Ovary (tissue), 9 donors: Measurements from ENCODE around the gene PRKD3. TPM values are rescaled to one million over a fixed set of nuclear protein-coding genes. Genes with fewer than 3 reads are reported as not detected.

Experiments used
- DNase-seq, 5 donors: peaks; one replicate each; pipeline ENCODE4 v3.0.0-alpha.2; 2019 to 2020
- H3K27ac ChIP-seq, 2 donors: fragments of 200-600 bp; one replicate each; pipeline versions ENCODE4 v1.5.1 to v1.8.0; 2019 to 2022
- H3K27me3 ChIP-seq: fragments of 200-600 bp; one replicate; pipeline ENCODE4 v1.8.0; 2022
- H3K36me3 ChIP-seq: fragments of 200-600 bp; sonication (generic); one replicate; pipeline ENCODE4 v1.5.1; 2019
- H3K4me1 ChIP-seq: one replicate; pipeline ENCODE4 v1.8.1; 2013; ENCODE audit warnings: mild to moderate bottlenecking, moderate library complexity; ENCODE audit not compliant: insufficient read depth
- H3K4me3 ChIP-seq: fragments of 200-600 bp; sonication (generic); one replicate; pipeline ENCODE4 v1.5.1; 2017
- H3K9me3 ChIP-seq, 2 donors: fragments of 200-600 bp in 1 of 2; sonication (generic) in 1 of 2; one replicate each; pipeline versions ENCODE4 v1.5.1 to v1.8.1; 2013 to 2019; ENCODE audit warnings: mild to moderate bottlenecking in 1 of 2, moderate library complexity in 1 of 2
- EP300 ChIP-seq: sonication (generic); formaldehyde crosslinking; IDR thresholded peaks from one replicate; pipeline ENCODE4 v1.6.1; 2017; ENCODE audit warnings: antibody characterized with exemption
- POLR2A ChIP-seq: fragments of 450-650 bp; IDR thresholded peaks from one replicate; pipeline ENCODE4 v1.6.1; 2017; ENCODE audit warnings: antibody characterized with exemption, mild to moderate bottlenecking, moderate library complexity
- WGBS, 3 donors: extraction: QIAGEN DNeasy Blood & Tissue Kit in 1 of 3; methylation state at CpG; one replicate each; pipeline versions ENCODE4 v1.1.5 to v1.1.7; 2013 to 2017; 5-methylcytosine and 5-hydroxymethylcytosine counted together
- intact Hi-C, 4 donors: fragments of 100-400 bp; cut with DNase I; formaldehyde crosslinking; loops; one replicate each; pipeline versions ENCODE4 v1.11.0 to v1.15.1; 2022 to 2023
- polyA plus RNA-seq, 2 donors: library from polyadenylated mRNA; stranded (reverse); fragments of 200-250 nt in 1 of 2; fragments of 350-450 nt in 1 of 2; fragmentation: Illumina TruSeq in 1 of 2; extraction: RNeasy Lipid Tissue Mini Kit (QIAGEN cat#74804) in 1 of 2; gene quantifications; one replicate each; pipeline ENCODE4 v1.2.3, GENCODE V29; 2013 to 2014
- small RNA-seq: library from RNA; depleted of rRNA; stranded (forward); fragments of <200 nt; gene quantifications from one replicate; pipeline ENCODE3, GENCODE V24; 2016
- total RNA-seq, 7 donors: library from RNA; depleted of rRNA in 2 of 7; stranded (reverse); fragments of >200 nt in 2 of 7; fragmentation: NEBNext Ultra II Directional in 3 of 7; extraction: Animal tissue kit (Norgen Biotek cat#: 25700) in 3 of 7; gene quantifications; one replicate each; pipeline versions ENCODE4 v1.1.0 to v1.2.4, GENCODE V29; 2016 to 2023
- TF ChIP-seq, protein P1 (sequence below), 3 donors: fragments of 450-650 bp in 2 of 3; fragments of 200-600 bp in 1 of 3; IDR thresholded peaks; one replicate each; pipeline versions ENCODE4 v1.5.1 to v1.8.0; 2016 to 2022; ENCODE audit warnings: antibody characterized with exemption in 3 of 3, mild to moderate bottlenecking in 1 of 3
- donor health status: DM: no; HTN: no; CAD: no; lungs with moderate emphysema.
- donor health status: DM: no; HTN: no; CAD: no.
- donor health status: Bipolar disorder and iron deficiency.
- donor health status: DM: yes; HTN: yes; CAD: no.
- donor health status: DM: no; HTN: no; CAD: no.
- donor health status: DM: yes; HTN: yes; CAD: no.

Gene PRKD3
- total and polyA plus RNA-seq, 9 donors: 13.7 to 48.8 (median 38.5) TPM

DNA sequence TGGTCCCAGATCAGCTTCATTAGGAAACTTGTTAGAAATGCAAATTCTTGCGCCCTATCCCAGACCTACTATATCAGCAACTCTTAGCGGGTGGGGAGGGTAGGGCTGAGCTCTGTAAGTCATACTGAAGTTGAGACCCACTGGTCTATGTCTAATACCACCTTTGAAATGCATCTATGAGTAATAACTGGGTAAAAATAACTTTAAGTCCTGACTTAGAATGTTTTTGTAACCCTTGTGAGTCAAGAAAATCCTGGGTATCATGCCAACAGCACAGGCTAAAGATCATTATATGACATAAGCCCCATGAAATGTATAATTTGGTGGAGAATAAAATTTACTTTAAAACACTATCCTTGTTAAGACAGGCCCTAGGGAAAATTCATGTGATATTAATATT is 41.4 kb downstream of the PRKD3 start:
- Histone ChIP-seq H3K4me3 (no peak overlapping the region), H3K27ac (no peak overlapping the region), H3K4me1 (no peaks in the 10 kb centered on the region), H3K27me3 (no peaks in the 10 kb centered on the region), H3K9me3 (no peaks in the 10 kb centered on the region), H3K36me3 (no peaks in the 10 kb centered on the region)
- intact Hi-C loops: no loop called here
- no peak for DNase-seq
- TF ChIP-seq EP300 (no peak), POLR2A (no peak)
- TF ChIP-seq, protein P1, sequence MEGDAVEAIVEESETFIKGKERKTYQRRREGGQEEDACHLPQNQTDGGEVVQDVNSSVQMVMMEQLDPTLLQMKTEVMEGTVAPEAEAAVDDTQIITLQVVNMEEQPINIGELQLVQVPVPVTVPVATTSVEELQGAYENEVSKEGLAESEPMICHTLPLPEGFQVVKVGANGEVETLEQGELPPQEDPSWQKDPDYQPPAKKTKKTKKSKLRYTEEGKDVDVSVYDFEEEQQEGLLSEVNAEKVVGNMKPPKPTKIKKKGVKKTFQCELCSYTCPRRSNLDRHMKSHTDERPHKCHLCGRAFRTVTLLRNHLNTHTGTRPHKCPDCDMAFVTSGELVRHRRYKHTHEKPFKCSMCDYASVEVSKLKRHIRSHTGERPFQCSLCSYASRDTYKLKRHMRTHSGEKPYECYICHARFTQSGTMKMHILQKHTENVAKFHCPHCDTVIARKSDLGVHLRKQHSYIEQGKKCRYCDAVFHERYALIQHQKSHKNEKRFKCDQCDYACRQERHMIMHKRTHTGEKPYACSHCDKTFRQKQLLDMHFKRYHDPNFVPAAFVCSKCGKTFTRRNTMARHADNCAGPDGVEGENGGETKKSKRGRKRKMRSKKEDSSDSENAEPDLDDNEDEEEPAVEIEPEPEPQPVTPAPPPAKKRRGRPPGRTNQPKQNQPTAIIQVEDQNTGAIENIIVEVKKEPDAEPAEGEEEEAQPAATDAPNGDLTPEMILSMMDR (IDR thresholded peaks at IDR 0.05): no peak
- 65 to 100% (median 96%) methylated on average over 2 of the region's 2 CpGs for WGBS, 3 donors

DNA sequence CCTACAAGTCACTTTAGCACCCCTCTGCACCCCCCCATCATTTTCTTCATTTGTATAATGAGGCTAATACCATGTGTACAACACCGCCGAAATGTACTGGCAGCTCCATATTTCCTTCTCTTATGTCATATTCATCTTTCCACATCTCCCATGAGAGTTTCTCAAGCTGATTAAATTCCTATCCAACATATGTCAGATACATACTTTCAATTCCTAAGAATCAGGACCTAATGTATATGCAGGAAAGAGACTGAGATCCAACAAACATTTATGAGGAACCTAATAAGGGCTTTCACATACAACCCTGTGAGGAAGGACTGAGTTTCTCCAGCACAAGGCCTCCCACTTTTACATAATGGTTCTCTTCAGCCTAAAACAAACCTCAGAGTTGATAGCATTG is 41.9 kb downstream of the PRKD3 start:
- TF ChIP-seq, protein P1 (IDR thresholded peaks at IDR 0.05): no peak
- TF ChIP-seq POLR2A (no peak), EP300 (no peak)
- H3K36me3 ChIP-seq: no peaks in the 10 kb centered on the region
- H3K27me3 ChIP-seq: no peaks in the 10 kb centered on the region
- H3K4me3 ChIP-seq: no peak overlapping the region
- H3K4me1 ChIP-seq: no peaks in the 10 kb centered on the region
- no peaks in the 10 kb centered on the region for H3K9me3 ChIP-seq
- DNase-seq: no peak
- intact Hi-C loops: no loop called here
- WGBS, 3 donors: 88 to 96% (median 91%) methylated on average over 2 of the region's 2 CpGs
- no peak overlapping the region for H3K27ac ChIP-seq

DNA sequence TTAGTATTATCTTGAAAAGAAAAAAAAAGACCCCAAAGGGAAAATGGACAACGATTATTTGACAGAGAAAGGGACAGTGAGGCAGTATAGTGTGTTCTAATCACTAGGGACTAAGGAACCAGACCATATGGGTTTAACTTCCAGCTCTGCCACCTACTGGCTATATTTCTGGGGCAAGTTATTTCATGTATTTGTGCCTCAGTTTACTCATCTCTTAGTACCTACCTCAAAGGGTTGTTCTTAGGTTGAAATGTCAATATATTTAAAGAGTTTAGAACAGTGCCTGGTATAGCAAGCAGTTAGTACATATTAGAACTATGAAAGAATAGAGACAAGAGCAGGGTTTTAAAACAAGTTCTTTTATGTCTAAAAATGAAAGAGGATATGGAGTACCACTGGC is 42.7 kb downstream of the PRKD3 start:
- DNase-seq: no peak
- H3K4me1 ChIP-seq: no peaks in the 10 kb centered on the region
- no peaks in the 10 kb centered on the region for H3K36me3 ChIP-seq
- H3K27me3 ChIP-seq: no peaks in the 10 kb centered on the region
- no peaks in the 10 kb centered on the region for H3K9me3 ChIP-seq
- WGBS, 3 donors: 94 to 100% (median 97%) methylated on average over 1 of the region's 1 CpG
- TF ChIP-seq, protein P1 (IDR thresholded peaks at IDR 0.05): no peak
- TF ChIP-seq POLR2A: no peak
- no peak for TF ChIP-seq EP300
- H3K27ac ChIP-seq: no peak overlapping the region
- H3K4me3 ChIP-seq: no peak overlapping the region
- intact Hi-C loops: no loop called here

DNA sequence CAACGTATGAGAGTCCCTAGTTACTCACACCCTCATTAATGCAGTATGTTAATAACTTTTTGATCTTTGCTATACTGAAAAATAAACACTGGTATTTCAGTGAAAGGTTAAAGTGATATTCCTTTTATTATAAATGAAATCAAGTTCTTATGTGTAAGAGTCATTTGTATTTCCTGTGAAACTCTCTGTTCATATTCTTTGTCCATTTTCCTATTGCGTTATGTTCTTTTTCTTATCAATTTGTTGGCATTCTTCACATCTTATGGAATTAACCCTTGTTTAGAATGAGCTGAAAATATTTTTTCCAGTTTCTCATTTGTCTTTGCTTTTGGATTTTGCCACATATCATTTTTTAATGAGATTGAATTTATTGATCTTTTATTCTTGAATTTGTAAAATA is 48.3 kb downstream of the PRKD3 start:
- no peaks in the 10 kb centered on the region for H3K36me3 ChIP-seq

More for the DNA sequence above, 48.3 kb downstream of the PRKD3 start:
- no peak for DNase-seq
- Histone ChIP-seq H3K27me3 (no peaks in the 10 kb centered on the region), H3K4me1 (no peaks in the 10 kb centered on the region), H3K4me3 (no peak overlapping the region), H3K9me3 (no peaks in the 10 kb centered on the region), H3K27ac (no peak overlapping the region)
- 71 to 76% (median 73%) methylated on average over 2 of the region's 2 CpGs for WGBS, 3 donors
- TF ChIP-seq POLR2A (no peak), EP300 (no peak)
- TF ChIP-seq, protein P1 (IDR thresholded peaks at IDR 0.05): no peak
- intact Hi-C loops: no loop called here

Small RNA genes lying within 50 kb of the gene (small RNA-seq; reads per million reads assigned to genes)
- not detected for gene RNU6-939P

Other genes starting within 250 kb of the PRKD3 start
- gene HEATR5B, start 240.5 kb downstream of the PRKD3 start, total RNA-seq: 10 to 100 TPM; 12.3 to 27.4 (median 16.4) TPM
- gene HEATR5B, start 240.5 kb downstream of the PRKD3 start, polyA plus RNA-seq: 10 to 100 TPM in 1 of 2 donors, 1 to 10 TPM in 1; 8.3 to 12.5 TPM
- gene GPATCH11, start 240.3 kb downstream of the PRKD3 start, total RNA-seq: 1 to 10 TPM; 3.2 to 8.8 (median 6.9) TPM
- gene GPATCH11, start 240.3 kb downstream of the PRKD3 start, polyA plus RNA-seq: 1 to 10 TPM; 3.9 to 7.4 TPM
- 10 to 100 TPM; 18.8 to 63.2 (median 44.2) TPM for gene EIF2AK2, start 167.9 kb downstream of the PRKD3 start, total RNA-seq
- 10 to 100 TPM; 12.0 to 39.4 TPM for gene EIF2AK2, start 167.9 kb downstream of the PRKD3 start, polyA plus RNA-seq
- not detected for gene SULT6B1, start 136.2 kb downstream of the PRKD3 start, total RNA-seq
- not detected for gene SULT6B1, start 136.2 kb downstream of the PRKD3 start, polyA plus RNA-seq
- 10 to 100 TPM; 22.6 to 47.4 (median 44.8) TPM for gene CEBPZOS, start 128.3 kb downstream of the PRKD3 start, total RNA-seq
- gene CEBPZOS, start 128.3 kb downstream of the PRKD3 start, polyA plus RNA-seq: 10 to 100 TPM; 33.0 to 41.1 TPM
- 10 to 100 TPM; 27.0 to 56.5 (median 49.3) TPM for gene CEBPZ, start 93.2 kb downstream of the PRKD3 start, total RNA-seq
- 10 to 100 TPM; 24.0 to 41.8 TPM for gene CEBPZ, start 93.2 kb downstream of the PRKD3 start, polyA plus RNA-seq
- 10 to 100 TPM; 12.3 to 17.9 (median 14.7) TPM for gene NDUFAF7, start 93.2 kb downstream of the PRKD3 start, total RNA-seq
- gene NDUFAF7, start 93.2 kb downstream of the PRKD3 start, polyA plus RNA-seq: 10 to 100 TPM; 11.3 to 11.5 TPM
- gene QPCT, start 19.8 kb upstream of the PRKD3 start, total RNA-seq: 1 to 10 TPM in 4 of 7 donors, under 1 TPM in 3; 0.35 to 3.3 (median 1.1) TPM
- gene QPCT, start 19.8 kb upstream of the PRKD3 start, polyA plus RNA-seq: 10 to 100 TPM in 1 of 2 donors, 1 to 10 TPM in 1; 1.5 to 17.7 TPM